SK-N-MC (cell line): ENCODE data around the gene ITPRIPL1.

Experiments
- EZH2 ChIP-seq: fragments of 200-600 bp; sonication (generic); IDR thresholded peaks from one replicate; pipeline ENCODE4 v1.6.1; 2017; ENCODE audit warnings: antibody characterized with exemption
- FOXP2 ChIP-seq: optimal IDR thresholded peaks from 2 replicates; pipeline ENCODE3; 2011; ENCODE audit warnings: mild to moderate bottlenecking, moderate library complexity; ENCODE audit not compliant: insufficient read depth; ENCODE audit errors: extremely low read length, control extremely low read depth
- POLR2AphosphoS5 ChIP-seq: IDR thresholded peaks from 2 replicates; pipeline ENCODE4 v1.6.1; 2012; ENCODE audit warnings: mild to moderate bottlenecking, low read depth, low read length, borderline replicate concordance

DNA sequence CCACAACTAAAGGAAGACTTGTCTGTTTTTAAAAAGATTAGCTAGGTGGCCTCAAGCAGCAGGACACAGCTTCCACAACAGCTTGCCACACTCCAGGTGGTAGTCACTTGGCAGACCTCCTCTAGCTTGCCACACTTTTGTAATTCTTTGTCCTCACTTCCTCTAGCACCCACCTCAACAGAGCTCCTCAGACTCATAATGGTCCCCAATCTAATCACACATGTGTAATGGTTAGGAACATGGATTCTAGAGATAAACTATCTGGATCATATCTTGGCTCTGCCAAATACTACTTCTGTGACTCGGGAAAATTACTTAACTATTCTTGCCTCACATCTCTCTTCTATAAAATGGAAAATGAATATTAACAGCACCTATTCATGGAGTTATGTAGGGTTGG lies 23.3 kb upstream of the ITPRIPL1 start:
- TF ChIP-seq EZH2 (no peak), POLR2AphosphoS5 (no peak), FOXP2 (no peak)
